ENCODE data around the gene PDLIM1.

DNA sequence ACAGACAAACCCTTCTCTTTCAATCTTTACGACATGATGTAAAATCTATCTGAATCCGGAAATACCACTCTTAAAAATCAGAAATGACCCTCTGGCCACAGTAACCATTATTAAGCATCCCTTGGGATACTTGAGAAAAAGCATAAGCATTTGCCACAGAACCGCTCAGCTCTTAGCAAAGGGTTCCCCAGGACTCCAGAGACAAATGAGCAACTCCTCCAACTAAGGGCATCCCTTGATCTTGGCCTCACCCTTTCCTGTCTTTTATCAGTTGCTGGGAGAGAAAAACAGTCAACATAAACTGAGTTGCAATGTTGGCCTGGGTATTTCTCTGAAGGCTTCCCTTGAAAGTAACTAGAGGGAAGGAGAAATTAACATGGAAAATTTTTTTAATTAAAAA lies 3.5 kb downstream of the PDLIM1 start:
- TF ChIP-seq, protein P1, sequence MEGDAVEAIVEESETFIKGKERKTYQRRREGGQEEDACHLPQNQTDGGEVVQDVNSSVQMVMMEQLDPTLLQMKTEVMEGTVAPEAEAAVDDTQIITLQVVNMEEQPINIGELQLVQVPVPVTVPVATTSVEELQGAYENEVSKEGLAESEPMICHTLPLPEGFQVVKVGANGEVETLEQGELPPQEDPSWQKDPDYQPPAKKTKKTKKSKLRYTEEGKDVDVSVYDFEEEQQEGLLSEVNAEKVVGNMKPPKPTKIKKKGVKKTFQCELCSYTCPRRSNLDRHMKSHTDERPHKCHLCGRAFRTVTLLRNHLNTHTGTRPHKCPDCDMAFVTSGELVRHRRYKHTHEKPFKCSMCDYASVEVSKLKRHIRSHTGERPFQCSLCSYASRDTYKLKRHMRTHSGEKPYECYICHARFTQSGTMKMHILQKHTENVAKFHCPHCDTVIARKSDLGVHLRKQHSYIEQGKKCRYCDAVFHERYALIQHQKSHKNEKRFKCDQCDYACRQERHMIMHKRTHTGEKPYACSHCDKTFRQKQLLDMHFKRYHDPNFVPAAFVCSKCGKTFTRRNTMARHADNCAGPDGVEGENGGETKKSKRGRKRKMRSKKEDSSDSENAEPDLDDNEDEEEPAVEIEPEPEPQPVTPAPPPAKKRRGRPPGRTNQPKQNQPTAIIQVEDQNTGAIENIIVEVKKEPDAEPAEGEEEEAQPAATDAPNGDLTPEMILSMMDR (IDR thresholded peaks at IDR 0.05), result no peak
- TF ChIP-seq POLR2A (IDR thresholded peaks at IDR 0.05) (no peak), POLR2AphosphoS5 (IDR thresholded peaks at IDR 0.05) (no peak), EP300 (IDR thresholded peaks at IDR 0.05) (no peak)
